ENCODE data around the gene TSACC. TPM values are rescaled to one million over a fixed set of nuclear protein-coding genes. Genes with fewer than 3 reads are reported as not detected.

The TSACC gene
- total RNA-seq, result 0.81 TPM in 1 of 2 replicates, not detected in the other

- intact Hi-C loops (cut with micrococcal nuclease), result loop anchor here (1.0 to 10.0 kb wide), 12 partner anchors 43 to 429 kb away; partner anchors contain the start of genes GLMP, ISG20L2, KHDC4 and LAMTOR2
- peaks cover 39% of the 10 kb centered on the region for H3K36me3 Mint-ChIP-seq (ENCODE audit: low read depth)
These were observed at the start of gene TSACC, which contains the start of gene CCT3 for GRCh38 chr1:156338180-156338976. TSACC (plus strand) TSS chr1:156338526; CDS start chr1:156339758, 1,232 bp downstream. CCT3 (minus strand) TSS chr1:156338292; CDS start chr1:156338184, 108 bp downstream.

DNA sequence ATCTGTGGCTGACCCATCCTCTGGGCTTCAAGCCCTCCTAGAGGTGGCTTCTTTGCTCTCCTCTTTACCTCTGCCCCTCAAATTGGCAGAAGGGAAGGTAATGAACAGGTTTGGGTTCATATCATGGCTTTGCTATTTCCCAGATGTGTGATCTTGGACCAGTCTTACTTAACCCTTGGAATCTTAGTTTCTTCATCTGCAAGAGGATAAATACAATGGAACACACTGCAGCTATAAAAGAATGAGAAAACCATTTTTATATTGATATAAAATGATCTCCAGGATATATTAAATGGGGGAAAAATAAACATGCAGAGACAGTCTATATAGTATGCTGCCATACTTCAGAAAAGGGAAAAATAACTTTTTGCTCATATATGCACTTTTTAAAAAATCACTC lies 48.5 kb upstream of the TSACC start:
- peaks cover 17% of the 10 kb centered on the region for H3K36me3 Mint-ChIP-seq (ENCODE audit: low read depth)
- H3K4me1 Mint-ChIP-seq (ENCODE audit: low read depth), result peaks cover 5% of the 10 kb centered on the region
- intact Hi-C loops (cut with micrococcal nuclease), result no loop called here
- H3K27ac Mint-ChIP-seq, result no peak overlapping the region
- DNase-seq (ENCODE audit: low spot score), result no peak
- no peaks in the 10 kb centered on the region for H3K27me3 Mint-ChIP-seq (ENCODE audit: insufficient read depth)
- no peaks in the 10 kb centered on the region for H3K9me3 Mint-ChIP-seq
- no peak overlapping the region for H3K4me3 Mint-ChIP-seq

More at GRCh38 chr1:156338180-156338976, at the start of gene TSACC, which contains the start of gene CCT3:
- Mint-ChIP-seq H3K9me3 (no peaks in the 10 kb centered on the region), H3K27ac (peak within 1 kb of the TSS; percentile 95), H3K4me1 (ENCODE audit: low read depth) (peaks cover 41% of the 10 kb centered on the region), H3K27me3 (ENCODE audit: insufficient read depth) (peaks cover 5% of the 10 kb centered on the region), H3K4me3 (peak within 1 kb of the TSS; percentile 98)
- DNase-seq (ENCODE audit: low spot score), result peak; percentile 99

- Mint-ChIP-seq H3K27me3 (ENCODE audit: insufficient read depth) (no peaks in the 10 kb centered on the region), H3K36me3 (ENCODE audit: low read depth) (peaks cover 11% of the 10 kb centered on the region), H3K4me1 (ENCODE audit: low read depth) (peaks cover 15% of the 10 kb centered on the region), H3K4me3 (peak overlapping the region; percentile 64), H3K9me3 (no peaks in the 10 kb centered on the region), H3K27ac (no peak overlapping the region)
- no peak for DNase-seq (ENCODE audit: low spot score)
- intact Hi-C loops (cut with micrococcal nuclease), result no loop called here
These were observed 46.9 kb upstream of the TSACC start for GRCh38 chr1:156291226-156292061.

DNA sequence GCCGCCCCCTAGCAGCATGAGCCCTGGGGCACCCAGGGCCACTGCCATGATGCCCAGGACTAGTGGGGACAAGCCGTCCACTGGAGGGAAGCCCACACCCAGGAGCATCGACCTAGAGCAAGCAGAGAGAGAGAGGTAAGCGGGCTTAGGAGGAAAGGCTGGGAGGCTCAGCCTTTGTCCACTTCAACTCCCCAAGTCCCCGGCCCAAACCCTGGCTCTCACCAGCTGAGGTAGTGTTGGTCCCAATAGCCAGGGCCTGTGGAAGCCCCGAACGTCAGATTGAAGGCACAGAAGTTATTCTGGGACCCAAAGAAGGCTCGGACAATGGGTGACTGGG lies 45.3 kb upstream of the TSACC start:
- no peak for DNase-seq (ENCODE audit: low spot score)
- no peaks in the 10 kb centered on the region for H3K27me3 Mint-ChIP-seq (ENCODE audit: insufficient read depth)
- intact Hi-C loops (cut with micrococcal nuclease), result no loop called here
- peaks cover 15% of the 10 kb centered on the region for H3K4me1 Mint-ChIP-seq (ENCODE audit: low read depth)
- peaks cover 10% of the 10 kb centered on the region for H3K36me3 Mint-ChIP-seq (ENCODE audit: low read depth)
- H3K27ac Mint-ChIP-seq, result no peak overlapping the region
- no peak overlapping the region for H3K4me3 Mint-ChIP-seq
- no peaks in the 10 kb centered on the region for H3K9me3 Mint-ChIP-seq

DNA sequence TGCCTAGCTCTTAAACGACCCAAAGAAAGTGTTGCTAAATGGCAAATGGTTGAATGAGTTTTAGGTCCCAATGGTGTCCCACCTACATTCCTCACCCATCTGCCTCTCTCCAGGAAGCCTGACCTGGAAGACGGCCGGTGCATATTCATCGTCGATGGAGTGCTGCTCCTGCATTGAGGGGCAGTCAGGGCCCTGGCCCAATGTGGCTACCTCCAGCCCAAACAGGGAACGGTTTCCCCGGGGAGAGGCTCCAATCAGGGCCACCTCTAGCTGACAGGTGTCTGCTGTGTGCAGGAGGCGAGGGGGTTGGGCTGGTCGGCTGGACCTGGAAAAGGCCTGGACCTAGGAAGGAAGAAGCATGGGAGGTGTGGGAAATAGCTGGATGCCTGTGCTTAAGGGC lies 44.4 kb upstream of the TSACC start:
- no peaks in the 10 kb centered on the region for H3K9me3 Mint-ChIP-seq
- no peak overlapping the region for H3K27ac Mint-ChIP-seq
- H3K27me3 Mint-ChIP-seq (ENCODE audit: insufficient read depth), result no peaks in the 10 kb centered on the region
- no peak overlapping the region for H3K4me3 Mint-ChIP-seq
- peaks cover 15% of the 10 kb centered on the region for H3K4me1 Mint-ChIP-seq (ENCODE audit: low read depth)
- intact Hi-C loops (cut with micrococcal nuclease), result no loop called here
- peaks cover 7% of the 10 kb centered on the region for H3K36me3 Mint-ChIP-seq (ENCODE audit: low read depth)
- DNase-seq (ENCODE audit: low spot score), result no peak

DNA sequence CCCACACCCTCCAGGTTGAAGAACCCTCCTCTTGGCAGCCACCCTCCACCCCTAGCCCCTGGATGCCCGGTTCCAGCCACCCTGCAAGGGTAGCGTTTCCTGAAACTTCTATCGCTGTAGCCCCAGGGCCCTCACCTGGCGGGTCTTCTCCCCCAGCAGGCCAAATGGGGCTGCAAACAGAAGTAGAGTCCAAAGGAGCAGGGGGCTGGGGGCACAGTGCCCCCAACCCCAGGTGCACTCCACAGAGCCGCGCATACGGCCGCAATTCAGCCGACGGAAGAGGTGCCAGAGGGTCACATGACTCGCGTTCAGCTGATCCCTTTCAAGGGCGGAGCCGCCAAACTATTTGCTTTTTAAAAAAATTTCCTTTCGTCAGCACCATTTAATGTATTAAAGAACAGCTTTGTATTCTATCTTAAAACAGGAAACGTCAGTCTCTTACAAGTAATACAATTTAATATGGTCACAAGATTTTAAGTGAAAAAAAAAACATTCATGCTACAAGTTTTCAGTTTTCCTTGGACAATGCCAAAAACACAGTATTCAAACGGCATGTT lies 42.9 kb upstream of the TSACC start, which contains the start of gene GLMP:
GLMP (minus strand) TSS at position 289 of the 557 bp plus-strand sequence; CDS start at position 255, 34 bp downstream.
- DNase-seq (ENCODE audit: low spot score), result peak; percentile 48
- H3K36me3 Mint-ChIP-seq (ENCODE audit: low read depth), result peaks cover 3% of the 10 kb centered on the region
- H3K9me3 Mint-ChIP-seq, result no peaks in the 10 kb centered on the region
- peaks cover 15% of the 10 kb centered on the region for H3K4me1 Mint-ChIP-seq (ENCODE audit: low read depth)
- H3K27ac Mint-ChIP-seq, result peak within 1 kb of the TSS; percentile 86
- H3K4me3 Mint-ChIP-seq, result peak within 1 kb of the TSS; percentile 90
- H3K27me3 Mint-ChIP-seq (ENCODE audit: insufficient read depth), result no peaks in the 10 kb centered on the region
- intact Hi-C loops (cut with micrococcal nuclease), result loop anchor here (1.0 kb wide), 2 partner anchors 13 to 43 kb away; partner anchors contain the start of genes CCT3, SMG5 and TSACC

GRCh38 chr1:156298852-156299357 lies 39.4 kb upstream of the TSACC start, which contains the start of gene VHLL:
VHLL (minus strand) TSS chr1:156299307; CDS start chr1:156299189, 118 bp downstream.
- no peak for DNase-seq (ENCODE audit: low spot score)
- intact Hi-C loops (cut with micrococcal nuclease), result no loop called here
- no peak within 1 kb of the TSS for H3K4me3 Mint-ChIP-seq
- H3K4me1 Mint-ChIP-seq (ENCODE audit: low read depth), result peaks cover 15% of the 10 kb centered on the region
- no peaks in the 10 kb centered on the region for H3K9me3 Mint-ChIP-seq
- no peaks in the 10 kb centered on the region for H3K36me3 Mint-ChIP-seq (ENCODE audit: low read depth)
- H3K27me3 Mint-ChIP-seq (ENCODE audit: insufficient read depth), result no peaks in the 10 kb centered on the region
- no peak within 1 kb of the TSS for H3K27ac Mint-ChIP-seq

- no peaks in the 10 kb centered on the region for H3K27me3 Mint-ChIP-seq (ENCODE audit: insufficient read depth)
- no peak for DNase-seq (ENCODE audit: low spot score)
- no peaks in the 10 kb centered on the region for H3K4me1 Mint-ChIP-seq (ENCODE audit: low read depth)
- intact Hi-C loops (cut with micrococcal nuclease), result no loop called here
- peaks cover 12% of the 10 kb centered on the region for H3K36me3 Mint-ChIP-seq (ENCODE audit: low read depth)
- H3K9me3 Mint-ChIP-seq, result no peaks in the 10 kb centered on the region
- H3K27ac Mint-ChIP-seq, result no peak overlapping the region
- H3K4me3 Mint-ChIP-seq, result no peak overlapping the region
These were observed 35.1 kb upstream of the TSACC start for GRCh38 chr1:156303241-156303640.

GRCh38 chr1:156305215-156305614 lies 33.1 kb upstream of the TSACC start:
- Mint-ChIP-seq H3K4me3 (no peak overlapping the region), H3K9me3 (no peaks in the 10 kb centered on the region), H3K36me3 (ENCODE audit: low read depth) (peaks cover 16% of the 10 kb centered on the region), H3K27ac (no peak overlapping the region), H3K27me3 (ENCODE audit: insufficient read depth) (no peaks in the 10 kb centered on the region), H3K4me1 (ENCODE audit: low read depth) (no peaks in the 10 kb centered on the region)
- intact Hi-C loops (cut with micrococcal nuclease), result no loop called here
- DNase-seq (ENCODE audit: low spot score), result no peak

DNA sequence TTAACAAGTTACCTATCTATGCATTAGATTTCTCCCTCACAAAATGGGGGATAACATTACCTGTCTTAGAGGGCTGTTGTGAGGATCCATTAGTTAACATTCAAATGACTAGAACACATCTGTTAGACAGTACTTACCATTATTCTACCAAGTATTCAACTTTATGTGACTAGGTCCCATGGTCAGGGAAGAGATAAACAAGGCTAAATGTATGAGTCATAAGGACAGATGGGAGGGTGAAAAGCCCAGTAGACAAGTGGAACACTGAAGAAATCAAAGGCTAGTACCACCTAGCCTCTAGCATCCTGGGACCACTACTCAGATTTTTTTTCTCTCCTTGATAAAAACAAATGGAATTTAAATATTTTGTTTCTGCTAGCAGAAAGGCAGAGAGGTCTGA lies 30.2 kb upstream of the TSACC start:
- H3K27me3 Mint-ChIP-seq (ENCODE audit: insufficient read depth), result no peaks in the 10 kb centered on the region
- no peaks in the 10 kb centered on the region for H3K9me3 Mint-ChIP-seq
- no peak overlapping the region for H3K4me3 Mint-ChIP-seq
- no peaks in the 10 kb centered on the region for H3K4me1 Mint-ChIP-seq (ENCODE audit: low read depth)
- H3K36me3 Mint-ChIP-seq (ENCODE audit: low read depth), result peaks cover 30% of the 10 kb centered on the region
- DNase-seq (ENCODE audit: low spot score), result no peak
- intact Hi-C loops (cut with micrococcal nuclease), result no loop called here
- H3K27ac Mint-ChIP-seq, result no peak overlapping the region

GRCh38 chr1:156310962-156311361 lies 27.4 kb upstream of the TSACC start:
- Mint-ChIP-seq H3K27ac (no peak overlapping the region), H3K9me3 (no peaks in the 10 kb centered on the region), H3K36me3 (ENCODE audit: low read depth) (peaks cover 44% of the 10 kb centered on the region), H3K27me3 (ENCODE audit: insufficient read depth) (no peaks in the 10 kb centered on the region), H3K4me1 (ENCODE audit: low read depth) (no peaks in the 10 kb centered on the region), H3K4me3 (no peak overlapping the region)
- DNase-seq (ENCODE audit: low spot score), result no peak
- intact Hi-C loops (cut with micrococcal nuclease), result no loop called here

DNA sequence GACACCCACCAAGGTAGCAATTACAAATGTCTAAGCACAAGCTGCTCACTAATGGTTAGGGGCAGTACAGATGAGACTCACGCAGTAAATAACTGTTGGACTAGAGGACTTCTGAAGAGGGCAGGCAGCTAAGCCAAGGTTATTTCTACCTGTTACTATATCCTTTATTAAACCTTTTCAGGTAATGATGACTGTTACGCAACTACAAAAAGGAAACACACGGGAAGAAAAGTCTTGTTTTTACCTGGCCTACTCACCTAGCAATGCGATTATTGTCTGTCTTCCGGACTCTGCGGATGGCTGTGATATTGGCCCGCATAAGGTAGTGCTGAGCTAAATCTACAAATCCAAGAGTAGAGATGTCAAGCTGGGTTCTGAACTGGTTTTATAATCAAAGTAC lies 21.4 kb upstream of the TSACC start:
- DNase-seq (ENCODE audit: low spot score), result no peak
- Mint-ChIP-seq H3K36me3 (ENCODE audit: low read depth) (peaks cover 53% of the 10 kb centered on the region), H3K27ac (no peak overlapping the region), H3K4me3 (no peak overlapping the region), H3K9me3 (no peaks in the 10 kb centered on the region), H3K27me3 (ENCODE audit: insufficient read depth) (no peaks in the 10 kb centered on the region), H3K4me1 (ENCODE audit: low read depth) (no peaks in the 10 kb centered on the region)
- intact Hi-C loops (cut with micrococcal nuclease), result no loop called here
